Stimulated activated CD8-positive, alpha-beta memory T cell treated with anti-CD3 and anti-CD28 coated beads, Interleukin-7, amount 100 ng/mL, for 4 hours (primary cell): ENCODE measurements around the gene GGA1.
"Not testable (repeated sequence)": the region's sequence is repeated elsewhere in the genome, so short reads cannot be mapped to it uniquely, and the experiment has no call there.

Experiments used
- DNase-seq, 2 donors: peaks; one replicate each; pipeline ENCODE4 v3.0.0-alpha.2; 2020; ENCODE audit warnings: low read depth in 2 of 2

The GGA1 gene

GRCh38 chr22:37570661-37570976 lies 38.0 kb upstream of the GGA1 start:
- DNase-seq = no peak

GRCh38 chr22:37571258-37571991 lies 37.2 kb upstream of the GGA1 start:
- DNase-seq = no peak

- DNase-seq = no peak
Observed at GRCh38 chr22:37571992-37572373, 36.7 kb upstream of the GGA1 start.

GRCh38 chr22:37575490-37576003 lies 33.1 kb upstream of the GGA1 start:
- no peak for DNase-seq

- DNase-seq = no peak
Observed at GRCh38 chr22:37578002-37578401, 30.6 kb upstream of the GGA1 start.

- DNase-seq = no peak
Observed at GRCh38 chr22:37581504-37581903, 27.1 kb upstream of the GGA1 start.

- DNase-seq = no peak
Observed at GRCh38 chr22:37582526-37582925, 26.1 kb upstream of the GGA1 start.

- DNase-seq = no peak
Observed at GRCh38 chr22:37588546-37589215, 20.0 kb upstream of the GGA1 start.

GRCh38 chr22:37589636-37590035 lies 19.0 kb upstream of the GGA1 start:
- no peak for DNase-seq

GRCh38 chr22:37591081-37591480 lies 17.6 kb upstream of the GGA1 start:
- not testable (repeated sequence) for DNase-seq

GRCh38 chr22:37591823-37592404 lies 16.7 kb upstream of the GGA1 start:
- no peak for DNase-seq

- no peak for DNase-seq
Observed at GRCh38 chr22:37594237-37594636, 14.4 kb upstream of the GGA1 start.

GRCh38 chr22:37599153-37599552 lies 9.5 kb upstream of the GGA1 start:
- no peak for DNase-seq

- DNase-seq = no peak
Observed at GRCh38 chr22:37601203-37601539, 7.5 kb upstream of the GGA1 start.

GRCh38 chr22:37601540-37602442 lies 6.8 kb upstream of the GGA1 start:
- no peak for DNase-seq

GRCh38 chr22:37602546-37603277 lies 5.9 kb upstream of the GGA1 start:
- not testable (repeated sequence) for DNase-seq

- no peak for DNase-seq
Observed at GRCh38 chr22:37604074-37604473, 4.6 kb upstream of the GGA1 start.

GRCh38 chr22:37604875-37605274 lies 3.8 kb upstream of the GGA1 start:
- DNase-seq = peak in 1 of 2 donors; percentile 34

- DNase-seq = peak; percentile 77 to 83
Observed at GRCh38 chr22:37607010-37607934, 1.4 kb upstream of the GGA1 start.

- no peak for DNase-seq
Observed at GRCh38 chr22:37607935-37608476, 628 bp upstream of the GGA1 start.
